CD14-positive monocyte (primary cell): ENCODE measurements around the gene MAGI3. TPM values are rescaled to one million over a fixed set of nuclear protein-coding genes. Genes with fewer than 3 reads are reported as not detected.

Experiments used
- DNase-seq, 3 donors: peaks; one replicate each; pipeline ENCODE4 v3.0.0-alpha.2; 2011 to 2022
- H2AFZ ChIP-seq: 2 replicates; pipeline ENCODE4 v1.6.0; 2012; ENCODE audit warnings: mild to moderate bottlenecking, low read depth, low read length, inconsistent platforms; ENCODE audit not compliant: insufficient read depth, poor library complexity, severe bottlenecking
- H3K27ac ChIP-seq, 2 donors: 1 replicate in 1 of 2; 2 replicates in 1 of 2; pipeline ENCODE4 v1.5.1; 2012 to 2013; ENCODE audit warnings: low read length in 2 of 2, control low read depth in 1 of 2, inconsistent platforms in 1 of 2, low read depth in 1 of 2, mild to moderate bottlenecking in 1 of 2
- H3K27me3 ChIP-seq, 2 donors: one replicate each; pipeline versions ENCODE4 v1.6.0 to v1.6.1; 2011 to 2013; ENCODE audit warnings: low read length in 2 of 2; ENCODE audit not compliant: control insufficient read depth in 2 of 2, insufficient read depth in 2 of 2
- H3K36me3 ChIP-seq, 2 donors: replicated peaks in 1 of 2; 1 replicate in 1 of 2; 2 replicates in 1 of 2; pipeline versions ENCODE4 v1.5.1 to v1.6.1; 2012 to 2013; ENCODE audit warnings: low read length in 2 of 2, control low read depth in 1 of 2, inconsistent platforms in 1 of 2, mild to moderate bottlenecking in 1 of 2; ENCODE audit not compliant: insufficient read depth in 2 of 2, control insufficient read depth in 1 of 2
- H3K4me1 ChIP-seq, 2 donors: 1 replicate in 1 of 2; 2 replicates in 1 of 2; pipeline versions ENCODE4 v1.5.1 to v1.6.1; 2012 to 2013; ENCODE audit warnings: low read length in 2 of 2, control low read depth in 1 of 2, inconsistent platforms in 1 of 2, mild to moderate bottlenecking in 1 of 2, moderate library complexity in 1 of 2; ENCODE audit not compliant: insufficient read depth in 2 of 2, control insufficient read depth in 1 of 2
- H3K4me2 ChIP-seq: replicated peaks from 2 replicates; pipeline ENCODE3; 2012; ENCODE audit warnings: low read length, moderate library complexity, mild to moderate bottlenecking; ENCODE audit not compliant: poor library complexity, severe bottlenecking; ENCODE audit errors: extremely low read depth
- H3K4me3 ChIP-seq, 3 experiments: fragments of 200-600 bp in 1 of 3; sonication (generic) in 1 of 3; replicated peaks in 1 of 3; 1 replicate in 2 of 3; 2 replicates in 1 of 3; pipeline ENCODE4 v1.5.1; 2011 to 2013; ENCODE audit warnings: low read length in 3 of 3, mild to moderate bottlenecking in 3 of 3, control low read depth in 2 of 3, low read depth in 2 of 3, inconsistent platforms in 1 of 3, moderate library complexity in 1 of 3
- H3K79me2 ChIP-seq: 2 replicates; pipeline ENCODE4 v1.6.0; 2012; ENCODE audit warnings: mild to moderate bottlenecking, control low read depth, inconsistent platforms, low read length, moderate library complexity; ENCODE audit not compliant: insufficient read depth
- H3K9ac ChIP-seq: 2 replicates; pipeline ENCODE4 v1.6.0; 2017; ENCODE audit warnings: low read length, mild to moderate bottlenecking; ENCODE audit not compliant: insufficient read depth, poor library complexity, severe bottlenecking
- H3K9me3 ChIP-seq, 2 donors: replicated peaks in 1 of 2; 1 replicate in 1 of 2; 2 replicates in 1 of 2; pipeline versions ENCODE4 v1.5.1 to v1.6.1; 2012 to 2013; ENCODE audit warnings: low read length in 2 of 2, control low read depth in 1 of 2; ENCODE audit not compliant: control insufficient read depth in 1 of 2, insufficient read depth in 1 of 2
- H4K20me1 ChIP-seq: 2 replicates; pipeline ENCODE4 v1.6.0; 2012; ENCODE audit warnings: mild to moderate bottlenecking, low read length, control low read depth, moderate library complexity; ENCODE audit not compliant: insufficient read depth
- H3K27ac Mint-ChIP-seq, 7 donors: one replicate each; pipeline ENCODE4 v1.8.0; 2020; ENCODE audit warnings: mild to moderate bottlenecking in 7 of 7, mixed read lengths in 7 of 7, moderate library complexity in 6 of 7, inconsistent platforms in 2 of 7
- H3K27me3 Mint-ChIP-seq, 3 donors: one replicate each; pipeline ENCODE4 v1.8.0; 2021 to 2022; ENCODE audit warnings: low read depth in 3 of 3, mild to moderate bottlenecking in 3 of 3, mixed read lengths in 3 of 3, moderate library complexity in 3 of 3, inconsistent platforms in 1 of 3
- H3K36me3 Mint-ChIP-seq, 2 donors: one replicate each; pipeline ENCODE4 v1.8.0; 2020; ENCODE audit warnings: mixed read lengths in 2 of 2, inconsistent platforms in 1 of 2, mild to moderate bottlenecking in 1 of 2
- H3K4me1 Mint-ChIP-seq: one replicate; pipeline ENCODE4 v1.8.0; 2020; ENCODE audit warnings: mild to moderate bottlenecking, mixed read lengths
- H3K4me3 Mint-ChIP-seq, 2 donors: one replicate each; pipeline ENCODE4 v1.8.0; 2020; ENCODE audit warnings: mild to moderate bottlenecking in 2 of 2, mixed read lengths in 2 of 2, moderate library complexity in 1 of 2
- H3K9me3 Mint-ChIP-seq, 7 donors: one replicate each; pipeline ENCODE4 v1.8.0; 2020 to 2022; ENCODE audit warnings: mixed read lengths in 7 of 7, mild to moderate bottlenecking in 6 of 7, moderate library complexity in 6 of 7, inconsistent platforms in 2 of 7
- WGBS: methylation state at CpG from one replicate; pipeline ENCODE4 v1.1.5; 2013; ENCODE audit warnings: missing lambda C conversion rate; ENCODE audit not compliant: insufficient coverage; 5-methylcytosine and 5-hydroxymethylcytosine counted together
- intact Hi-C, 2 donors: fragments of 100-400 bp; cut with micrococcal nuclease; formaldehyde crosslinking; loops; one replicate each; pipeline versions ENCODE4 v1.15.0 to v1.15.1; 2023
- polyA plus RNA-seq, 3 donors: library from polyadenylated mRNA; depleted of rRNA in 1 of 3; unstranded in 2 of 3; stranded (reverse) in 1 of 3; fragments of 300-500 nt in 2 of 3; fragments of >200 nt in 1 of 3; fragmentation: Illumina TruSeq in 2 of 3; gene quantifications; 1 replicate in 2 of 3; 2 replicates in 1 of 3; pipeline ENCODE4 v1.2.3, GENCODE V29; 2012 to 2021
- TF ChIP-seq, protein P1 (sequence below): fragments of 200-600 bp; IDR thresholded peaks from one replicate; pipeline ENCODE4 v1.8.0; 2022; ENCODE audit warnings: antibody characterized with exemption, mild to moderate bottlenecking

The MAGI3 gene
- polyA plus RNA-seq, 3 donors = 0.36 to 0.58 (median 0.43) TPM

DNA sequence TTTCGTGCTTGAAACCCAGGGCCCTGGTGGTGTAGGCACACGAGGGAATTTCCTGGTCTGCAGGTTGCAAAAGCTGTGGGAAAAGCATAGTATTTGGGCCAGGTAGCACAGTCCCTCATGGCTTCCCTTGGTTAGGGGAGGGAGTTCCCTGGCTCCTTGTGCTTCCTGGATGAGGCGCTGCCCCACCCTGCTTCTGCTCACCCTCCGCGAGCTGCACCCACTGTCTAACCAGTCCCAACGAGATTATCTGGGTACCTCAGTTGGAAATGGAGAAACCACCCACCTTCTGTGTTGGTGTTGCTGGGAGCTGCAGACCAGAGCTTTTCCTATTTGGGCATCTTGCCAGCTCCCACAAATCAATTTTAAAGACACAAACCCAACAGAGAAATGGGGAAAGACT is 186.0 kb downstream of the MAGI3 start:
- no peak overlapping the region for H3K4me3 ChIP-seq
- Mint-ChIP-seq H3K36me3 (no peaks in the 10 kb centered on the region), H3K9me3 (peaks cover 7 to 28% (median 22%) of the 10 kb centered on the region in 7 donors), H3K27me3 (peaks cover 0 to 2% (median 1%) of the 10 kb centered on the region in 3 donors), H3K4me3 (no peak overlapping the region), H3K4me1 (no peaks in the 10 kb centered on the region), H3K27ac (no peak overlapping the region)
- H4K20me1 ChIP-seq = no peaks in the 10 kb centered on the region
- no peak overlapping the region for H3K9ac ChIP-seq
- H3K79me2 ChIP-seq = no peaks in the 10 kb centered on the region
- H2AFZ ChIP-seq = no peak overlapping the region
- H3K27ac ChIP-seq = no peak overlapping the region
- no peaks in the 10 kb centered on the region for H3K27me3 ChIP-seq
- H3K4me1 ChIP-seq = no peaks in the 10 kb centered on the region
- TF ChIP-seq, protein P1, sequence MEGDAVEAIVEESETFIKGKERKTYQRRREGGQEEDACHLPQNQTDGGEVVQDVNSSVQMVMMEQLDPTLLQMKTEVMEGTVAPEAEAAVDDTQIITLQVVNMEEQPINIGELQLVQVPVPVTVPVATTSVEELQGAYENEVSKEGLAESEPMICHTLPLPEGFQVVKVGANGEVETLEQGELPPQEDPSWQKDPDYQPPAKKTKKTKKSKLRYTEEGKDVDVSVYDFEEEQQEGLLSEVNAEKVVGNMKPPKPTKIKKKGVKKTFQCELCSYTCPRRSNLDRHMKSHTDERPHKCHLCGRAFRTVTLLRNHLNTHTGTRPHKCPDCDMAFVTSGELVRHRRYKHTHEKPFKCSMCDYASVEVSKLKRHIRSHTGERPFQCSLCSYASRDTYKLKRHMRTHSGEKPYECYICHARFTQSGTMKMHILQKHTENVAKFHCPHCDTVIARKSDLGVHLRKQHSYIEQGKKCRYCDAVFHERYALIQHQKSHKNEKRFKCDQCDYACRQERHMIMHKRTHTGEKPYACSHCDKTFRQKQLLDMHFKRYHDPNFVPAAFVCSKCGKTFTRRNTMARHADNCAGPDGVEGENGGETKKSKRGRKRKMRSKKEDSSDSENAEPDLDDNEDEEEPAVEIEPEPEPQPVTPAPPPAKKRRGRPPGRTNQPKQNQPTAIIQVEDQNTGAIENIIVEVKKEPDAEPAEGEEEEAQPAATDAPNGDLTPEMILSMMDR = no peak
- H3K4me2 ChIP-seq = no peak overlapping the region
- intact Hi-C loops = no loop called here
- H3K9me3 ChIP-seq = peaks cover 0 to 9% of the 10 kb centered on the region in 2 donors
- WGBS = 90% methylated on average over 1 of the region's 6 CpGs
- no peak for DNase-seq
- no peaks in the 10 kb centered on the region for H3K36me3 ChIP-seq

DNA sequence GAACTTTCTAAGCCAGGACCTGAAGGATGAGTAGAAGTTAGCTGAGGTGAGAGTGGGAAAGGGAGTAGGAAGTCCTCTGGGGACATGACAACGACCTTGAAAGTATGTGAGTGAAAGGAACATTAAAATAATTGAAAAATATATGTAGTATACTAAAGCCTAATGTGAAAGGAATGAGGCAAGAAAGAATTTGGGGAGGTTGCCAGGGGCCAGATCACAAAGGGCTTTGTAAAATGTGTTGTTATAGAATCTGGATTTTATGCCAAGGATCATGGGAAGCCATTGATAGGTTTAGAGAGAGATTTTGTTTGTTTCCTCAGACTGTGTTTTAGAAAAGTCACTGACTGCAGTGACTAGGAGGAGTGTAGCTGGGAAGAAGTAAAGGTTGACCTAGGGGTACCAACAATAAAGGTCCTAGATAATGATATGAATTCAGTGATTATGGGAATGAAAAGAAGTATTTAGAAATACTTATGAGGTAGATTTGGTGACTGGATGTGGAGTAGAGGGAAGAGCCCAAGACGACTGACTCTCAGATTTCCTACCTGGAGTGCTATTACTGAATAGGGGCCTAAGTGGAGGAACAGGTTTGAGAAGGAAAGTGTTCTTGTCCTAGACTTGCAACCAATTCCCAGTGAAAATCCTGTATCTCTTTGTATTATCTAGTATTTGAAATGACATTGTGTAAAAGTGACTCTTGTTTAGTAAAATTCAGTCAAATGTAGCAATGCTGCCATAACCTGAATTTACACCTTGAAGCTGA is 189.1 kb downstream of the MAGI3 start:
- Histone ChIP-seq H3K9me3 (peaks cover 0 to 9% of the 10 kb centered on the region in 2 donors), H3K4me3 (no peak overlapping the region), H4K20me1 (no peaks in the 10 kb centered on the region), H3K79me2 (no peaks in the 10 kb centered on the region), H3K36me3 (no peaks in the 10 kb centered on the region), H3K4me1 (no peaks in the 10 kb centered on the region), H3K4me2 (no peak overlapping the region), H3K27me3 (no peaks in the 10 kb centered on the region), H3K27ac (no peak overlapping the region), H3K9ac (no peak overlapping the region), H2AFZ (no peak overlapping the region)
- no peaks in the 10 kb centered on the region for H3K36me3 Mint-ChIP-seq
- no peak for DNase-seq
- peaks cover 0 to 2% (median 0%) of the 10 kb centered on the region in 3 donors for H3K27me3 Mint-ChIP-seq
- H3K27ac Mint-ChIP-seq = no peak overlapping the region
- 80% methylated on average over 1 of the region's 2 CpGs for WGBS
- peaks cover 0 to 7% (median 4%) of the 10 kb centered on the region in 7 donors for H3K9me3 Mint-ChIP-seq
- TF ChIP-seq, protein P1 = no peak
- H3K4me1 Mint-ChIP-seq = no peaks in the 10 kb centered on the region
- intact Hi-C loops = no loop called here
- H3K4me3 Mint-ChIP-seq = no peak overlapping the region
